ENCODE data around the gene SAMSN1. TPM values are rescaled to one million over a fixed set of nuclear protein-coding genes. Genes with fewer than 3 reads are reported as not detected.

The SAMSN1 gene
- total and polyA plus RNA-seq, 2 experiments from 2014 or later, result 0.82 to 1.7 TPM

DNA sequence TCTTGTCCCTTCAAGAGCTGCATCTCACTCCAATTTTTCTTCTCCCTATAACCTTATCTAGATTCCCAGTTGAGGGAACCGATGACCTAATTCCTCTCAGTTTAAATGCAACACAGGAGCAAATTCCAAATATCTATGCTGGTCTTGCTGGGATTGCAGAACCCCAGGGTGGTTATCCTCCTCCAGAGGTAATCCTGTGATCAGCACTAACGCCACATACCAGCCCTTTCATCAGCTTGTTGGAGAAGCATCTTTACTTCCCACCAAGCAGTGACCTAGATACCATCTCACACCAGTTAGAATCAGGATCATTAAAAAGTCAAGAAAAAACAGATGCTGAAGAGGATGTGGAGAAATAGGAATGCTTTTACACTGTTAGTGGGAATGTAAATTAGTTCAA is 52.4 kb downstream of the SAMSN1 start:
- H3K27ac ChIP-seq, result no peak overlapping the region
- DNase-seq (ENCODE audit: low spot score), result no peak
- no peaks in the 10 kb centered on the region for H3K9me2 ChIP-seq (replicated peaks; ENCODE audit: insufficient read depth)
- H3K27me3 ChIP-seq, result no peaks in the 10 kb centered on the region
- H4K20me1 ChIP-seq (ENCODE audit: insufficient read depth, poor library complexity, severe bottlenecking), result no peaks in the 10 kb centered on the region
- TF ChIP-seq EZH2phosphoT487 (IDR thresholded peaks at IDR 0.05; ENCODE audit: low read depth, severe bottlenecking, unreplicated experiment) (no peak), CTCF (IDR thresholded peaks at IDR 0.05; ENCODE audit: poor library complexity) (no peak), EZH2 (IDR thresholded peaks at IDR 0.05; ENCODE audit: borderline replicate concordance) (no peak)
- H3K4me1 ChIP-seq (ENCODE audit: insufficient read depth), result no peaks in the 10 kb centered on the region
- H3K4me3 ChIP-seq, result no peak overlapping the region
- no peaks in the 10 kb centered on the region for H3K9me3 ChIP-seq (ENCODE audit: low read depth)
- no peak overlapping the region for H2AFZ ChIP-seq
- H3K36me3 ChIP-seq (replicated peaks; ENCODE audit: insufficient read depth, low read depth), result no peaks in the 10 kb centered on the region
- H3K79me2 ChIP-seq, result no peaks in the 10 kb centered on the region
- 64% methylated on average over 2 of the region's 2 CpGs for WGBS (ENCODE audit: low lambda C conversion rate, missing lambda C conversion rate)
- no peak overlapping the region for H3K4me2 ChIP-seq

DNA sequence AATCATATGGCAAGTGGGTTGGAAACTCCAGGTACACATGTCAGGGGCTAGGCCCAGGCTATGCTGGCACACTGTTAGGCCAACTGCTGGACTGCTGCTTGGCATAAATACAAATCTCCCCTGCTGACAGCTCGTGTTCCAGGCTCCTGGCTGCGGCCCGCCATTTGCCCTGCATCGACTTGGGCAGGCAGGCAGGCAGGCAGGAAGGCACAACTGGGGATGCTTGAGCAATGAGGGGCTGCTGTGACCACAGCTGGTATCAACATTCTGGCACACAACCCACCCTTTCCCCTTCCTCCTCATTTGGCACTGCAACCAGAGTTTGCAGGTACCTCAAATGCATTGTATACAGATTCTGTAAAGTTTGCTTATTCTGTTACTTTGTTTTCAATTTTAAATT is 53.2 kb downstream of the SAMSN1 start:
- Histone ChIP-seq H4K20me1 (ENCODE audit: insufficient read depth, poor library complexity, severe bottlenecking) (no peaks in the 10 kb centered on the region), H3K79me2 (no peaks in the 10 kb centered on the region), H3K4me2 (no peak overlapping the region), H3K36me3 (replicated peaks; ENCODE audit: insufficient read depth, low read depth) (no peaks in the 10 kb centered on the region), H3K27ac (no peak overlapping the region), H3K4me3 (no peak overlapping the region), H3K27me3 (no peaks in the 10 kb centered on the region), H3K4me1 (ENCODE audit: insufficient read depth) (no peaks in the 10 kb centered on the region), H3K9me3 (ENCODE audit: low read depth) (no peaks in the 10 kb centered on the region), H3K9me2 (replicated peaks; ENCODE audit: insufficient read depth) (no peaks in the 10 kb centered on the region), H2AFZ (no peak overlapping the region)
- no peak for TF ChIP-seq EZH2 (IDR thresholded peaks at IDR 0.05; ENCODE audit: borderline replicate concordance)
- TF ChIP-seq CTCF (IDR thresholded peaks at IDR 0.05; ENCODE audit: poor library complexity), result no peak
- no peak for TF ChIP-seq EZH2phosphoT487 (IDR thresholded peaks at IDR 0.05; ENCODE audit: low read depth, severe bottlenecking, unreplicated experiment)
- no peak for DNase-seq (ENCODE audit: low spot score)
- 86% methylated on average over 4 of the region's 4 CpGs for WGBS (ENCODE audit: low lambda C conversion rate, missing lambda C conversion rate)

- H3K79me2 ChIP-seq, result no peaks in the 10 kb centered on the region
- no peaks in the 10 kb centered on the region for H4K20me1 ChIP-seq (ENCODE audit: insufficient read depth, poor library complexity, severe bottlenecking)
- H3K9me2 ChIP-seq (replicated peaks; ENCODE audit: insufficient read depth), result no peaks in the 10 kb centered on the region
- no peak overlapping the region for H3K4me3 ChIP-seq
- no peak for DNase-seq (ENCODE audit: low spot score)
- no peak overlapping the region for H3K4me2 ChIP-seq
- no peaks in the 10 kb centered on the region for H3K36me3 ChIP-seq (replicated peaks; ENCODE audit: insufficient read depth, low read depth)
- H3K4me1 ChIP-seq (ENCODE audit: insufficient read depth), result no peaks in the 10 kb centered on the region
- H3K9me3 ChIP-seq (ENCODE audit: low read depth), result no peaks in the 10 kb centered on the region
- no peaks in the 10 kb centered on the region for H3K27me3 ChIP-seq
- TF ChIP-seq EZH2 (IDR thresholded peaks at IDR 0.05; ENCODE audit: borderline replicate concordance) (no peak), EZH2phosphoT487 (IDR thresholded peaks at IDR 0.05; ENCODE audit: low read depth, severe bottlenecking, unreplicated experiment) (no peak), CTCF (IDR thresholded peaks at IDR 0.05; ENCODE audit: poor library complexity) (no peak)
- H3K27ac ChIP-seq, result no peak overlapping the region
- H2AFZ ChIP-seq, result no peak overlapping the region
- WGBS (ENCODE audit: low lambda C conversion rate, missing lambda C conversion rate), result 100% methylated on average over 1 of the region's 1 CpG
These were observed 54.8 kb downstream of the SAMSN1 start for GRCh38 chr21:14491269-14491681.
